Measurements from ENCODE around the gene BSX.

The BSX gene

DNA sequence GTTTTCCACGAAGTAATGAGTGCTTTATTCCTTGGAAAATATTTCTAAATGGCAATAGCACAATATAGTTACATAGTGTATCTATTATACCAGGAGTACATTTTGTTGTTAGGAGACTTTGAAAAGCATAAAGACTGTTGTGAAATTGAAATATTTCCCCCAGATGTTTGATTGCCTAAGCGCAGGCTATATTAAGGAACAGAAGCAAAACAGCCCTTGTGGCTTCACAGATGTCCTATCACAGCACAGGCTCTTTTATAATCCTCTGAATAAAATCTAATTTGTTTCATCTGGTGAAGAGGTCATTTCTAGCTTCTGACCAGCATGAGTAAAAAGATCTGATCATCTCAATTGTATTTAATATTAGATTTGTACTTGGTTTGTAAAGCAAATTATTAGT is 48.2 kb downstream of the BSX start:
- no peak for DNase-seq (ENCODE audit: extremely low spot score)
- POLR2A ChIA-PET, result no interaction called here
- no peak for TF ChIP-seq SUZ12 (IDR thresholded peaks at IDR 0.05)
- CTCF ChIA-PET, result interaction anchor here (0.7 kb wide), 1 partner anchor 70 kb away, joined by 3 read pairs; no protein-coding TSS in a partner anchor

- ChIA-PET POLR2A (no interaction called here), CTCF (no interaction called here)
- no peak for DNase-seq (ENCODE audit: extremely low spot score)
- TF ChIP-seq NFRKB (IDR thresholded peaks at IDR 0.05) (no peak), PKNOX1 (IDR thresholded peaks at IDR 0.05) (no peak), FOXM1 (IDR thresholded peaks at IDR 0.05; ENCODE audit: borderline replicate concordance) (no peak), ELF4 (IDR thresholded peaks at IDR 0.05) (no peak), ARNT (IDR thresholded peaks at IDR 0.05) (no peak), TARDBP (IDR thresholded peaks at IDR 0.05) (no peak), L3MBTL2 (conservative IDR thresholded peaks at IDR 0.05) (no peak), SP1 (IDR thresholded peaks at IDR 0.05) (no peak), BHLHE40 (IDR thresholded peaks at IDR 0.05; ENCODE audit: borderline replicate concordance) (no peak), SUZ12 (IDR thresholded peaks at IDR 0.05) (no peak), LEF1 (IDR thresholded peaks at IDR 0.05; ENCODE audit: borderline replicate concordance) (no peak)
These were observed 50.1 kb downstream of the BSX start for GRCh38 chr11:122931510-122931909.
